Stimulated activated CD4-positive, alpha-beta T cell treated with anti-CD3 and anti-CD28 coated beads, Interleukin-2, amount 100 ng/mL, for 48 hours (primary cell): ENCODE results near the gene CD22.
"Not testable (repeated sequence)": the region's sequence is repeated elsewhere in the genome, so short reads cannot be mapped to it uniquely, and the experiment has no call there.

Experiments
- DNase-seq, 2 donors: peaks; one replicate each; pipeline ENCODE4 v3.0.0-alpha.2; 2020

The CD22 gene

GRCh38 chr19:35362261-35363000, 33.4 kb downstream of the CD22 start:
- DNase-seq = no peak

DNA sequence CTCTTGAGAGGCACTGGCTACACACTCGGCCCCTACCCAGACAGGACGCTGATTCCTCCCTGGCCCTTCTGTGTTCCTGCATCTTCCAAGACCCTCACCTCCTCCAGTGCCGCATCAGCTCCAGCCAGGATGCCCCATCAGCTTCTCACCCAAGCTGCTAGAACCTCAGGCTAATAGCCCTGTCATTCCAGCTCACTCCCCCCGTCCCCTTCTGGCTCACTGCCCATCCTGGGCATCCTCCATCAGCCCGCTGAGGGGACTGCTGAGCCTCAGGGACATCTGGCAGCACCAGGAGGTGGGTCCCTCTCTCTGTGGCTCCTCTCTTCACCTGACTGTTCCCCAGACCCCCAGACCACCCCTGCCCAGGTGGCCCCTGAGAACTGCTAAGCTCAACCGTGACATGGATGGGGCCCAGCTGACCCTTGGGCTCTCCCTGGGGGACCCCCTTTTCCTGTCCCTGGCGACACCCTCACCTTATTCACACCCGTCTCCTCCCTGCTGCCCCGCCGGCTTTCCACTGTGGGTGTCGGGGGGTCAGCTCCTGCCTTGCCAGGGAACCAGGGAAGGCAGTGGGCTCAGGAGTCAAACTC, 34.1 kb downstream of the CD22 start:
- DNase-seq = no peak

DNA sequence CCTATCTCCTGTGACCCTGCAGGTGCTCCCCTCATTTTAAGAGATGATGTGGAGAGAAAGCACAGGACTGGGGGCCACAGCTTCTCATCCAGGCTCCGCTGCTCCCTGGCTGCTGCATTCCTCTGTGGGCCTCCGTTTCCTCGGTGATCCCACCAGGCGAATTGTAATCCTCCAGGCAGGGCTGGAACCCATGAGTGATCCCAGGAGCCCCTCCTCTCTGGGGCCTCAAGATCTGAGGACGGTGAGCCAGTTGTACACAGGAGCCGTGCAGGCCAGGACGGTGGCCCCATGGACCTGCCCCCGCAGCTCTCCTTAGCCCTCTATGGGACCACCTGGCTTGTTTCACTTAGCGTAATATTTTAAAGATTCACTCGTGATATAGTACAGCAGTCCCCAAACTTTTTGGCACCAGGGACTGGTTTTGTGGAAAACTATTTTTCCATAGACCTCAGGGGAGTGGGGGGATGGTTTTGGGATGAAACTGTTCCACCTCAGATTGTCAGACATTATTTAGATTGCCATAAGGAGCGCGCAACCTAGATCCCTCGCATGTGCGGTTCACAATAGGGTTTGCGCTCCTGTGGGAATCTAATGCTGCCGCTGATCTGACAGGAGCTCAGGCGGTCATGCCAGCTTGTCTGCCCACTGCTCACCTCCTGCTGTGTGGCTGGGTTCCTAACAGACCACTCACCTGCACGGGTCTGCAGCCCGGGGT, 34.9 kb downstream of the CD22 start:
- no peak for DNase-seq

DNA sequence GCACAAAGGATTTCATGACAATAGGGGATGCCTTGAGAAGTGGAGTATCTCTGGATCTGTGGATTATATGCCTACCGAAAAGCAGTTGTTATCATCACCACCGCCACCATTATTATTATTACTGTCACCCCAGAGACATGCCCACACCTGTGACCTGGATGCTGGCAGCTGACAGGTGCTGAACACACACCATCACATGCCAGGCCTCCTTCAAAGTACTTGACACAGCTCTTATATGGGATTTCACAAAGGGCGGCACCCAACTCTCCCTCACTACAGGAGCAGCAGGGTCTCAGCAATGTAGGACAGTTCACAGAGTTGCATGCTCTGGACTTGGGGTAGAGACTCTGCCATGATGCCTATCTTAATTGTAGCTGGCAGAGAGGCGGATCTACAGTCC, 36.3 kb downstream of the CD22 start:
- no peak for DNase-seq

GRCh38 chr19:35368378-35368777, 39.4 kb downstream of the CD22 start:
- no peak for DNase-seq

GRCh38 chr19:35369522-35369921, 40.5 kb downstream of the CD22 start:
- DNase-seq = no peak

- no peak for DNase-seq
These were observed 41.7 kb downstream of the CD22 start, which contains the start of gene GPR42 for GRCh38 chr19:35370722-35371121. Gene GPR42, plus strand, starts transcription at chr19:35371068. Its CDS starts 292 bp downstream, at chr19:35371360.

GRCh38 chr19:35373492-35373891, 44.5 kb downstream of the CD22 start:
- DNase-seq = no peak

DNA sequence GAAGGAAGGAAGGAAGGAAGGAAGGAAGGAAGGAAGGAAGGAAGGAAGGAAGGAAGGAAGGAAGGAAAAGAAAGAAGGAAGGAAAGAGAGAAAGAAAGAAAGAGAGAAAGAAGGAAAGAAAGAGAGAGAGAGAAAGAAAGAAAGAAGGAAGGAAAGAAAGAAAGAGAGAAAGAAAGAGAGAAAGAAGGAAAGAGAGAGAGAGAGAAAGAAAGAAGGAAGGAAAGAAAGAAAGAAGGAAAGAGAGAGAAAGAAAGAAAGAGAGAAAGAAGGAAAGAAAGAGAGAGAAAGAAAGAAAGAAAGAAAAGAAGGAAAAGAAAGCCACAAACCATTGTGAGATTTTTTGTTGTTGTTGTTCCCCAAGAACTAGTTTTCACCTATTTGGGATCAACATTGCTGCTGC, 45.0 kb downstream of the CD22 start:
- not testable (repeated sequence) for DNase-seq

GRCh38 chr19:35375505-35376307, 46.7 kb downstream of the CD22 start:
- DNase-seq = no peak

- no peak for DNase-seq
These were observed 48.7 kb downstream of the CD22 start for GRCh38 chr19:35377656-35378055.

GRCh38 chr19:35378356-35378755, 49.4 kb downstream of the CD22 start:
- no peak for DNase-seq

- not testable (repeated sequence) for DNase-seq
These were observed 50.6 kb downstream of the CD22 start for GRCh38 chr19:35379545-35379944.

- no peak for DNase-seq
These were observed 51.0 kb downstream of the CD22 start for GRCh38 chr19:35379992-35380391.

DNA sequence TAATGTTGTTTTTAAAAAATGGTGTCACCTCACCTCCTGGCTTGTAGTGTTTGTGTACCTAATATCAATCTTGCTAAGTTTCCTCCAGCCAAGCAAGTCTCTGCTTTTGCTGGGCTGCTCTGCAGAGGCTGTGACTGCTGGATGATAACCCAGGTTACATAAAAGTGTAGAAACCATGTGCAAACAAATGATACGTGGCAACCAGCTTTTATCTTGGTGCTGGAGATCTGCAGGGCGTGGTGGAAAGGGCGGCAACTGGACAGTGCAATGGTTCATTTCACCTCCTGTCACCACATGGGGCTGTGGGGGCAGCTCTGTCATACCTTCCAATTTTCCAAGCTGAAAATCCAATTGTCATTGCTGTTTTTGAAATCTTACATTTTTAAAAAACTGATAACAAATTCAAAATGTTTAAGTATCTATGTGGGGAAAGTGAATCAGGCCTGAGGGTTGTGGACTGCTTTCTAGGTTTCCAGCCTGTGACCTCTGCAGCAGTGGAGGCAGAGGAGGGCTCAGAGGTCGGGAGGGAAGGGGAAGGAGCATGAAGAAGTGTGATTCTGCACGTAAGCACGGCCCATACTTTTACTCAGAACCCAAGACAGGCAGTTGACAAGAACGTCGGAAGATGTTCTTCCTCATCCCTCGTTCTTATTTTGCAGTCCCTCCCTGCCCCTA, 51.6 kb downstream of the CD22 start:
- DNase-seq = no peak

DNA sequence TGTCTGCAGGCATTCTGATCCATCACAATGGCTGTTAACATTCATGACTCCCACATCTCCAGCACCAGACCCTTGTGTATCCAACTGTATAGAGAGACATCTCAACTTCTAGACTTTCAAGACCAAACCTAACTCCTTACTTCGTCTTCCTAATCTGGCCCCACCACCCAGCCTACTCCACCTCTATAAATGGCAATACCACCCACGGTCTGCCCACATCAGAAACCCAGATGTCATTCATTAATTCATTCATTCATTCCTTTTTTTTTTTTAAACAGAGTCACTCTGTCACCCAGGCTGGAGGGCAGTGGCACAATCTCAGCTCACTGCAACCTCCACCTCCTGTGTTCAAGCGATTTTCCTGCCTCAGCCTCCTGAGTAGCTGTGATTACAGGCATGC, 52.3 kb downstream of the CD22 start:
- DNase-seq = no peak

DNA sequence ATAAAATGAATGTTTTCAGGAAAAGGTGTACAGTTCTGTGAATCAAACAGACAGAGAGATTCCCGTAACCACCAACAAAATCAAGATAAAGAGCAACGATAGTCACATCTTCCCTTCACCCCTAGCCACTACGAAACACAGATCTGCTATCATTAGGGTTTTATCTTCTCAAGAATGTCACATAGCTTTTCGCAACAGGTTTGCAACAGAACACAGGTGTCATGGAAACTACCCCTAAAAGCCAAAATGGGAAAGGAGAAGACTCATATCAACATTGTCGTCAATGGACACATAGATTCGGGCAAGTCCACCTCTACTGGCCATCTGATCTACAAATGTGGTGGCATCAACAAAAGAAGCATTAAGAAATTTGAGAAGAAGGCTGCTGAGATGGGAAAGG, 52.9 kb downstream of the CD22 start:
- DNase-seq = no peak

DNA sequence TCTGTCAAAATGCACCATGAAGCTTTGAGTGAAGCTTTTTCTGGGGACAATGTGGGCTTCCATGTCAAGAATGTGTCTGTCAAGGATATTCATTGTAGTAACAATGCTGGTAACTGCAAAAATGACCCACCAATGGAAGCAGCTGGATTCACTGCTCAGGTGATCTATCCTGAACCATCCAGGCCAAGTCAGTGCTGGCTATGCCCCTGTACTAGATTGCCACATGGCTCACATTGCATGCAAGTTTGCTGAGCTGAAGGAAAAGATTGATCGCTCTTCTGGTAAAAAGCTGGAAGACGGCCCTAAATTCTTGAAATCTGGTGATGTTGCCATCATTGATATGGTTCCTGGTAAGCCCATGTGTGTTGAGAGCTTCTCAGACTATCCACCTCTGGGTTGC, 54.5 kb downstream of the CD22 start:
- no peak for DNase-seq

GRCh38 chr19:35388277-35389054, 59.5 kb downstream of the CD22 start:
- no peak for DNase-seq

DNA sequence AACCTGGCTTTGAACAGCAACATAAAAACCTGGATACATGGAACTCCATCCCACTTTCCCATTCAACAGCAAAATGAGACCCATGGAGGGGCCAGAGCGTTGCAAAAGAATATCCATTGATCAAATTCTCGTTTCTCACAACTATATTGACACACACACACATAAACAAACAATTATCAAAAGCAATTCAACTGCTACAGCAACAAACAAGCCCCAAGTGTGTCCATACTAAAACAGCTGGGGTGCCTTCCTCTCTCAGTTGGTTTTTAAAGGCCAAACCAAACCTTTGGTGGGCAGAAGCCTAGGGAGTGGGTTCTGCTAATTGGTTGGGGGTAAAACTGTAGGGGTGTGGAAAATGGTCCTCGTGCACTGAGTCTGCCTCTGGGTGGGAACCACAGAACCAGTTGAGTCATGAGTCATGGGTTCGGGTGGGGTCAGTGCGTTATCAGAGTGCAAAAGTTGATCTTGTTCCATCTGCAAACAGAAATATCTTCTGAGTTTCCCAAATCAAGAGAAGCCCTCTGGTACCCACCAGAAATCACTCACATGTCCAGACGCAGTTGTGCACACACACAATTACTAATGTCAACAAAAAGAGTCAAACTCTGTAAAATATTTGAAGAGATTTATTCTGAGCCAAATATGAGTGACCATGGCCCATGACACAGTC, 60.3 kb downstream of the CD22 start:
- no peak for DNase-seq
